OCI-LY1 (cell line): ENCODE results near the gene MAD1L1.

Source experiments
- H2AFZ ChIP-seq: fragments of 200-600 bp; sonication (generic), shearing (Covaris generic); 2 replicates; pipeline ENCODE4 v1.6.0; 2014; ENCODE audit warnings: antibody characterized with exemption, mild to moderate bottlenecking, low read length
- H3F3A ChIP-seq: fragments of 200-600 bp; sonication (generic), shearing (Covaris generic); 2 replicates; pipeline ENCODE4 v1.6.0; 2014; ENCODE audit warnings: mild to moderate bottlenecking, antibody characterized with exemption, low read length, moderate library complexity; ENCODE audit not compliant: insufficient read depth
- H3K27ac ChIP-seq: fragments of 200-600 bp; sonication (generic); 2 replicates; pipeline ENCODE4 v1.5.1; 2014; ENCODE audit warnings: low read length, mixed run types, mild to moderate bottlenecking, low read depth; ENCODE audit not compliant: poor library complexity, severe bottlenecking
- H3K27me3 ChIP-seq: fragments of 200-600 bp; sonication (generic); 2 replicates; pipeline ENCODE4 v1.6.0; 2014; ENCODE audit warnings: antibody characterized with exemption, mild to moderate bottlenecking, low read length, moderate library complexity; ENCODE audit not compliant: insufficient read depth
- H3K36me3 ChIP-seq: fragments of 200-600 bp; sonication (generic); 2 replicates; pipeline ENCODE4 v1.6.1; 2014; ENCODE audit warnings: mild to moderate bottlenecking, antibody characterized with exemption, low read length, moderate library complexity, mixed read lengths; ENCODE audit not compliant: insufficient read depth
- H3K4me1 ChIP-seq: fragments of 200-600 bp; sonication (generic); 2 replicates; pipeline ENCODE4 v1.5.1; 2014; ENCODE audit warnings: mild to moderate bottlenecking, low read length, moderate library complexity; ENCODE audit not compliant: insufficient read depth, severe bottlenecking
- H3K4me2 ChIP-seq: fragments of 200-600 bp; sonication (generic), shearing (Covaris generic); 2 replicates; pipeline ENCODE4 v1.6.1; 2014; ENCODE audit warnings: low read length
- H3K4me3 ChIP-seq: fragments of 200-600 bp; sonication (generic); 2 replicates; pipeline ENCODE4 v1.5.1; 2014; ENCODE audit warnings: low read length, low read depth, mild to moderate bottlenecking, mixed read lengths; ENCODE audit not compliant: poor library complexity, severe bottlenecking
- H3K79me2 ChIP-seq: fragments of 200-600 bp; shearing (Covaris generic); 2 replicates; pipeline ENCODE4 v1.6.1; 2016; ENCODE audit warnings: mixed run types, low read length, mixed read lengths; ENCODE audit not compliant: insufficient read depth
- H3K9ac ChIP-seq: fragments of 200-600 bp; sonication (generic), shearing (Covaris generic); 2 replicates; pipeline ENCODE4 v1.6.1; 2014; ENCODE audit warnings: mild to moderate bottlenecking, low read length, mixed read lengths
- H3K9me2 ChIP-seq: fragments of 200-600 bp; sonication (generic), shearing (Covaris generic); 2 replicates; pipeline ENCODE4 v1.6.1; 2014; ENCODE audit warnings: low read depth, mild to moderate bottlenecking, low read length, mixed read lengths
- H3K9me3 ChIP-seq: fragments of 200-600 bp; shearing (Covaris generic); 2 replicates; pipeline ENCODE4 v1.6.1; 2014; ENCODE audit warnings: low read length, mixed read lengths
- H4K20me1 ChIP-seq: fragments of 200-600 bp; sonication (generic), shearing (Covaris generic); 2 replicates; pipeline ENCODE4 v1.6.0; 2016; ENCODE audit warnings: mild to moderate bottlenecking, low read length; ENCODE audit not compliant: insufficient read depth
- EZH2 ChIP-seq: fragments of 200-600 bp; sonication (generic), shearing (Covaris generic); IDR thresholded peaks from 2 replicates; pipeline ENCODE4 v1.8.0; 2017; ENCODE audit warnings: borderline replicate concordance, mixed run types, mild to moderate bottlenecking, antibody characterized with exemption, low read length, moderate library complexity, mixed read lengths
- TF ChIP-seq, protein P1 (sequence below): fragments of 200-600 bp; sonication (generic), shearing (Covaris generic); IDR thresholded peaks from 2 replicates; pipeline ENCODE4 v1.5.1; 2017; ENCODE audit warnings: mild to moderate bottlenecking, antibody characterized with exemption, low read length, moderate library complexity, mixed read lengths

The MAD1L1 gene

DNA sequence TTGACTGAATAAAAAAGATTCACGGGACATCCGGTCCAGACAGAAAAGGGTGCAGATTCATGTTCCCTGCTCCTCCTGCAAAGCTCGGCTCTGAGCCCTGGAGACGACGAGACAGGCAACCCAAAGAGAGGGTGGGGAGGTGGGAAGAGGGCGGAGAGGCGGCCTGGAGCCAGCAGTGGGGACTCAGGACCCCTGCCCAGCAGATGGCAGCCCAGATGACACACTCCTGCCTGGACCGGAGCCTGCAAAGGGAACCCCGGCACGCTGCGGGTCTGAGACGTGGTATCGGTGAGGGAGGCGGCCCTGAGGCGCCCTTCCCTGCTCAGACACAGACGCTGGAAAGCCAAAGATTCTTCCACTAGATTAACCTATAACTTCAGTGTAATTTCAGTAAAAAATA is 311.9 kb downstream of the MAD1L1 start:
- Histone ChIP-seq H3K9ac (peak overlapping the region; percentile 17; the same call in 1 of the 2 replicates), H3K9me2 (no peaks in the 10 kb centered on the region), H3F3A (no peaks in the 10 kb centered on the region), H3K27ac (peak overlapping the region; percentile 82), H3K27me3 (no peaks in the 10 kb centered on the region), H2AFZ (no peak overlapping the region), H3K4me2 (peak overlapping the region; percentile 57), H4K20me1 (no peaks in the 10 kb centered on the region), H3K4me1 (peaks cover 55% of the 10 kb centered on the region), H3K9me3 (no peaks in the 10 kb centered on the region), H3K79me2 (no peaks in the 10 kb centered on the region), H3K36me3 (peaks cover 22% of the 10 kb centered on the region), H3K4me3 (peak overlapping the region; percentile 17)
- TF ChIP-seq, protein P1, sequence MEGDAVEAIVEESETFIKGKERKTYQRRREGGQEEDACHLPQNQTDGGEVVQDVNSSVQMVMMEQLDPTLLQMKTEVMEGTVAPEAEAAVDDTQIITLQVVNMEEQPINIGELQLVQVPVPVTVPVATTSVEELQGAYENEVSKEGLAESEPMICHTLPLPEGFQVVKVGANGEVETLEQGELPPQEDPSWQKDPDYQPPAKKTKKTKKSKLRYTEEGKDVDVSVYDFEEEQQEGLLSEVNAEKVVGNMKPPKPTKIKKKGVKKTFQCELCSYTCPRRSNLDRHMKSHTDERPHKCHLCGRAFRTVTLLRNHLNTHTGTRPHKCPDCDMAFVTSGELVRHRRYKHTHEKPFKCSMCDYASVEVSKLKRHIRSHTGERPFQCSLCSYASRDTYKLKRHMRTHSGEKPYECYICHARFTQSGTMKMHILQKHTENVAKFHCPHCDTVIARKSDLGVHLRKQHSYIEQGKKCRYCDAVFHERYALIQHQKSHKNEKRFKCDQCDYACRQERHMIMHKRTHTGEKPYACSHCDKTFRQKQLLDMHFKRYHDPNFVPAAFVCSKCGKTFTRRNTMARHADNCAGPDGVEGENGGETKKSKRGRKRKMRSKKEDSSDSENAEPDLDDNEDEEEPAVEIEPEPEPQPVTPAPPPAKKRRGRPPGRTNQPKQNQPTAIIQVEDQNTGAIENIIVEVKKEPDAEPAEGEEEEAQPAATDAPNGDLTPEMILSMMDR = no peak; the same call in 1 of the 2 replicates
- no peak for TF ChIP-seq EZH2

DNA sequence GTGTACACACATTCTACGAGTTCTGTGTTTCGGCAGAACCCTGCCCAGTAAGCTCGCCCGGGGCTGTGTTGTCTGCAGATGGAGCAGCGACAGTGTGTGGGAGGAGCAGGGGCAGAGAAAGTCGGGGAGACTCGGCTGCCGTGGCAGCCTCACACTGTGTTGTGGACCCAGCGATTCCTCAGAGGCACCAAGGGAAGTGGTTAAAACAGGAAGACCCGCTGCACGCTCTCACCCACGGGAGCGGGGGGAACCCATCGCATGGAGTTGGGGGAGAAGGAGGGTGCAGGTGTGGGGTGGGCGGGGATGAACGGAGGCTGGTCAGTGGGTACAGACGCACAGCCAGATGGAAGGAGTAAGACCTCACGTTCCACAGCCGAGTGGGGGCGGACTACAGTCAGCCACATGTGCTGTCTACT is 312.5 kb downstream of the MAD1L1 start:
- Histone ChIP-seq H3K9me3 (no peaks in the 10 kb centered on the region), H3K4me1 (peaks cover 48% of the 10 kb centered on the region), H3K79me2 (no peaks in the 10 kb centered on the region), H3K4me2 (peak overlapping the region; percentile 57), H3K27ac (peak overlapping the region; percentile 82), H3K36me3 (peaks cover 22% of the 10 kb centered on the region), H3K4me3 (peak overlapping the region; percentile 17), H3K27me3 (no peaks in the 10 kb centered on the region), H3K9ac (peak overlapping the region; percentile 17; the same call in 1 of the 2 replicates), H2AFZ (no peak overlapping the region), H4K20me1 (no peaks in the 10 kb centered on the region), H3F3A (no peaks in the 10 kb centered on the region), H3K9me2 (no peaks in the 10 kb centered on the region)
- TF ChIP-seq, protein P1 = no peak
- TF ChIP-seq EZH2 = no peak

DNA sequence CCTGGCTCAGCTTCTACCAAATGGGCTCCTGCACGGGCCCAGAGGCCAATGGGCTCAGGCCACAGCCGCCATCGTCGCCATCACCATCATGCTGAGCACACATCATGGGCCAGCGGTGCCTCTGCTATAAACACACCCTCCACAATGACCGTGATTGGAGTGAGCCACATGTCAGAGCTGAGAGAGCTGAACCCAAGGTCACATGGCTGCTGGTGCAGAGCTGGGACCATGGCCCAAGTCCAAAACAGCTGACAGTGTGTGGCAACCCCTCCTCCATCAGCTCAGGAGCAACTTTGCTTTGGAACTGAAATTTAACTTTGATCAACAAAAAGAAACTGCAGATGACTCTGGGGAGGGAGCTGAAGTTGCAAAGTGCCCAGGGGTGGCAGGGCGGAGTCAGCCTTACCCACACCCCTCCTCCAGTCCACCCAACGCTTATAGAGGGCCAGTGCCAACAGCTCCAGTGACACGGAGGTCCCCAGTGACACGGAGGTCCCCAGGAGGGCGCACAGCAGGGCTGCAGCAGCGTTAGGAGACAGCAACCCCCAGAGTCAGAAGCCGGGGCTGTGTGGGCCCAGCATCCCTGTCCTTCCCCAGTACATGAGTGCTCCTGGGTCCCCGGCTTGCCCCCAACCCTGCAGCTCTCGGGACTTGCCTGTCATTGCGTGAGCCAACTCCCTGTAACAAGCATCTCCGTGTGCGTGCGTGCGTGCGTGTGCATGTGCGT is 313.0 kb downstream of the MAD1L1 start:
- Histone ChIP-seq H3K9me3 (no peaks in the 10 kb centered on the region), H3K79me2 (no peaks in the 10 kb centered on the region), H3K4me1 (peaks cover 43% of the 10 kb centered on the region), H2AFZ (no peak overlapping the region), H3K9me2 (no peaks in the 10 kb centered on the region), H3K4me3 (peak overlapping the region; percentile 17), H3K27ac (peak overlapping the region; percentile 82), H3K36me3 (peaks cover 22% of the 10 kb centered on the region), H4K20me1 (no peaks in the 10 kb centered on the region), H3K9ac (peak overlapping the region; percentile 17; the same call in 1 of the 2 replicates), H3F3A (no peaks in the 10 kb centered on the region), H3K4me2 (peak overlapping the region; percentile 57), H3K27me3 (no peaks in the 10 kb centered on the region)
- TF ChIP-seq, protein P1 = no peak
- no peak for TF ChIP-seq EZH2
